22Rv1 (cell line): Measurements from ENCODE around the gene LRP1-AS.

Source experiments
- CTCF ChIP-seq: fragments of 450-650 bp; IDR thresholded peaks from 2 replicates; pipeline ENCODE4 v1.5.1; 2017; ENCODE audit warnings: mild to moderate bottlenecking
- ZFX ChIP-seq: fragments of 450-650 bp; IDR thresholded peaks from 2 replicates; pipeline ENCODE4 v1.6.1; 2017; ENCODE audit warnings: antibody characterized with exemption, borderline replicate concordance

GRCh38 chr12:57099766-57100165 lies 47.7 kb downstream of the LRP1-AS start:
- TF ChIP-seq CTCF (no peak), ZFX (no peak)
